ENCODE results near the gene ELF1. TPM values are rescaled to one million over a fixed set of nuclear protein-coding genes. Genes with fewer than 3 reads are reported as not detected.

ELF1 gene
- total and polyA plus RNA-seq, 10 of the 15 experiments (the other 5 are each of a cell fraction or from before 2014, with no cell fraction given), result 43.3 to 97.6 (median 55.7) TPM

GRCh38 chr13:40922437-40923040 lies 96.6 kb downstream of the ELF1 start:
- ChIA-PET SMC1A (ENCODE audit: uncharacterized antibody, unreplicated experiment) (interaction anchor here (0.6 to 3.5 kb wide), 9 partner anchors 11 to 135 kb away, joined by 3 to 22 read pairs (median 4); no protein-coding TSS in a partner anchor), POLR2A (interaction anchor here (0.6 to 1.1 kb wide), 2 partner anchors 83 to 458 kb away, joined by 3 read pairs; no protein-coding TSS in a partner anchor)

More at GRCh38 chr13:40922437-40923040, 96.6 kb downstream of the ELF1 start:
- in situ Hi-C loops (cut with MboI), result no loop called here
- FAIRE-seq (no peak), DNase-seq (ENCODE audit: low read depth, low spot score) (no peak), ATAC-seq (no peak)
- Histone ChIP-seq H3K79me2 (ENCODE audit: control insufficient read depth, insufficient read depth, low read length) (peaks cover 2% of the 10 kb centered on the region; the same call in 1 of the 2 replicates), H3K4me1 (ENCODE audit: control insufficient read depth, insufficient read depth, low read length) (no peaks in the 10 kb centered on the region), H3K9me3 (replicated peaks; ENCODE audit: control insufficient read depth, insufficient read depth, low read length) (no peaks in the 10 kb centered on the region), H3K4me3 (no peak overlapping the region), H3K27me3 (replicated peaks in 1 of 2; ENCODE audit: control insufficient read depth in 2 of 2, insufficient read depth in 2 of 2, low read length in 1 of 2) (no peaks in the 10 kb centered on the region), H3K9ac (ENCODE audit: control insufficient read depth, insufficient read depth, low read length) (no peak overlapping the region), H3K27ac (ENCODE audit: control insufficient read depth, insufficient read depth) (no peak overlapping the region), H2AFZ (ENCODE audit: control insufficient read depth, low read depth, low read length) (no peak overlapping the region), H3K4me2 (ENCODE audit: control insufficient read depth, insufficient read depth) (no peak overlapping the region), H4K20me1 (ENCODE audit: control insufficient read depth, insufficient read depth) (no peaks in the 10 kb centered on the region), H3K36me3 (ENCODE audit: control insufficient read depth in 2 of 2, insufficient read depth in 2 of 2, low read length in 1 of 2) (no peaks in the 10 kb centered on the region)
- no TSS peak for BruUV-seq (replicated peaks)
- ChIA-PET CTCF (interaction anchor here (0.7 to 1.9 kb wide), 7 partner anchors 12 to 241 kb away, joined by 3 to 8 read pairs (median 4); partner anchors contain the start of gene WBP4), RAD21 (ENCODE audit: unreplicated experiment) (interaction anchor here (0.9 to 2.0 kb wide), 5 partner anchors 17 to 52 kb away, joined by 3 to 8 read pairs (median 3); no protein-coding TSS in a partner anchor)
- intact Hi-C loops (cut with micrococcal nuclease; ENCODE audit: unreplicated experiment), result loop anchor here (5.0 kb wide), 1 partner anchor 135 kb away; the partner anchor contains the start of gene SLC25A15
- WGBS (ENCODE audit: insufficient coverage, insufficient replicate concordance, low lambda C conversion rate, missing lambda C conversion rate), result 92% methylated on average over 28 of the region's 28 CpGs
- TF ChIP-seq ZNF687 (IDR thresholded peaks at IDR 0.05), result no peak
